Stimulated activated naive CD4-positive, alpha-beta T cell (primary cell): Measurements from ENCODE around the gene LRRC72.
"Not testable (repeated sequence)": the region's sequence is repeated elsewhere in the genome, so short reads cannot be mapped to it uniquely, and the experiment has no call there.

Source experiments
- DNase-seq, 6 experiments: peaks; one replicate each; lab custom pipeline; 2025; lab: John Stamatoyannopoulos, UW

LRRC72 gene

DNA sequence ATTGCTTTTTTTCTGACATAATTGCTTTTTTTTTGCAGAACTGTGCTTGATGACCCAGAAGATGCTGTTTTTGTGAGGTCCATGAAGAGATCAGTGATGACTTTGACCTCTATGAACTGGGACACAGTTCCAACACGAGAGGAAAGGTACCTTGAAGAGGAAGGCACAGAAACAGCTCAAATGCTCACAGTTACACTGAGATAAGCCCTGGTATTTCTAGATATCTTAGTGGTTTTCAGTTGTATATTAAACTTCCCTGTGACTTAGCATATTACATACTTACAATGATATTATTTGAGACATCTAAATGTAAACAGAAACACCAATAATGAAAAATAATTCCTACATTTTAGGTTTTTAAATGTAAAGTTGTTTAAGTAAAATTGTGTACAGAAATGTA is 54.7 kb downstream of the LRRC72 start:
- DNase-seq, result no peak

DNA sequence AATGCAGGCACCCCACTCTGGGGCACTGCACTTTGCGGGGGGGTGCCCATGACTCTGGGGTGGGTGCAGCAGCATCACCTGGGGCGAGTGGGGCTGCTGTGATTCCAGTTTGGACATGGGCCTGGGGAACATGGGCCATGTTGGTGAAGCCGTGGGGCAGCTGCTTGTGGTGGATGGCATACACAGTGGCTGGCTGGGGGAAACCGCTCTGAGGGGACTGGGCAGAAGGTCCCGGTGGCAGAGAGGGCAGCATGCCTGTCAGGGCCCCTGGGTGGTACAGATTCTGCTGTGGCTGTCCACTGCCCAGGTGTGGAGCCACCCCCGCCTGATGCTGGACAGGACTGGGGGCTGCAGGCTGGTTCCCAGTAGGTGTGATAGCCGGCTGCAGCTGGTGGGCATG is 57.2 kb downstream of the LRRC72 start:
- DNase-seq, result no peak

DNA sequence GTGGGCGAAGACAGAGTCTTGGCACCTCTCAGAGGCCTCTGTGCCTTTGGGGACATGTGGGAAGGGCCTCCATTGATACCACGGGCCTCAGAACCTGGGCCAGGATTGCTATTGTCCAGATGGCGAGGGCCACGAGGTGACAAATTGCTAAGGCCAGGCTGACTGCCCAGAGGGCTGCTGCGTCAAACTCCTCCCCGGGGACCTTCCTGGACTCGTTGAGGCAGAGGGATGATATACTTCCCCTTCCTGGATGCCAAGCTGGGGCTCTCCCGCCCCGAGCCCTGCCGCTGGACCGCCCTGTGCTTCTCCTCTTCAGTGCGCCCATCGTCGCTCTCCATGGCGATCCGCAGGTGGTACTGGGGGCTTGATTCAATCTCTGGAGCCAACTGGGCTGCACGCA is 58.9 kb downstream of the LRRC72 start:
- DNase-seq, result no peak

DNA sequence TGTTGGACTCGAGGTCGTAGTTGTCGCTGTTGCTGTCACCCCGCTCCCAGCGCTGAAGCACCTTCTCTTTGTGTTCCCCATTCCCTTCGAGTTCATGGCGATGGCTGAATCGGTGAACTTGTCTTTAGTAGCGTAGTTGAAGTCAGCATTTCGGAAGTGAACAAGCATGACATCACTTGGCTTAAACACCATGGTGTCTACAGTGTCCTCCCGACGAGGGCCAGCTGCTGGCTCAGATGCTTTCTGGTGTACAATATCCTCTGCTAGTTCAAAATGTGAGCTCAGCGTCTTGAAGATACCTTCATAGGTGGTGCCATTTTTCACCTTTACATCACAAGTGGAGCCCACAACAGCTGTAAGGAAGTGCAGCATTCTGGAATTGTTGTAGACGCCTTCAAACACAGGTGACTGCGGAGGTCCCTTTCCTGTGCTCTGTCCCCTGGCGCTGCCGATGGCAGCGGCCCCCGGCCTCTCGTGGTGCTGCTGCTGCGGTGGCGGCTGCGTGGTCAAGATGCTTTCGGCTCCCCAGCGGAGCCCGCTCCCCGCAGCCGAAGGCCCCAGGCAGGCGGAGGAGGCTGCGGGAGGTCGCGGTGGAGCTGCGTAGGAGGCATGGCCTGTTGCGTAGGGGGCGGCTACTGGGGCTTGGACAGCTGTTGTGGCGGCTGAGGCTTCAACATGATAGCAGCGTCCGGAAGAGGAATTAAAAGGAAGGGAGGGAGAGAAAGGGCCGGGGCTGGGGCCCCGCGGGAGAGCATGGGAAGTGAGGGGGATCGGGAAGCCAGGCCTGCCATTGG is 59.7 kb downstream of the LRRC72 start:
- DNase-seq, result no peak

DNA sequence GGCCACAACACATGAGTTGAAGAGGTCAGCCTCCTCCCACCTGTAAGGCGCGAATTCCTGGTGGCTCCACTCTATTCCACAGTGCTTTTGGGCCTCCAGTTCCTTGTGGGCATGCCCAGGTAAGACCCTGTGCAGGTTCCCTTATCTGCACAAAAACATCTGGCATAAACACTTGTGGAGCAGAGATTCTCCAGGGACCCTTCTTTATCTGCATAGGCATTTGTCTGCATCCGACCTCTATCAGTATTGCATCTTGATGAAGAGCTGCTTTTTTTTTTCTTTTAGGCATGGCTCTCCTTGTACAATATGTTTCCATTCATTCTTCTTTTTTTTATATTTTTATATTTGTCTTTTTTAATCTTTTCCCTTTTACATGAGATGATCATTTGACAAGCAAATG is 60.5 kb downstream of the LRRC72 start:
- DNase-seq, result no peak

DNA sequence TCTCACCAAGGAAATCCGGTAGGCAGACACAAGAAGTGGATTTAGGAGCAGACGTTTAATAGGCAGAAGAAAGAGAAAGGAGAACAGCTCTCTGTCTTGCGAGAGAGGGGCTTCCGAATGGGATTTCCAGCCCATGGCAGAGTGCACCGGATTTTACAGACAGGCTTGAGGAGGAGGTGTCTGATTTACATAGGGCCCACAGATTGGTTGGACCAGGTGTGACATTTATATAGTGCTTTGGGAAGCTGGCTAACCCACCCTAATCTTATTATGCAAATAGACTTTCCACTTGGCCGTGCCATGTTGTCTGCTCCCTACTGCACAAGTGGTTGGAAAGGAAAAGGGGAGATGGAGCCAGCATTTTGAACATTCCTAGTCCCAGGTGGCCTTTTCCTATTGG is 61.2 kb downstream of the LRRC72 start:
- DNase-seq, result no peak

DNA sequence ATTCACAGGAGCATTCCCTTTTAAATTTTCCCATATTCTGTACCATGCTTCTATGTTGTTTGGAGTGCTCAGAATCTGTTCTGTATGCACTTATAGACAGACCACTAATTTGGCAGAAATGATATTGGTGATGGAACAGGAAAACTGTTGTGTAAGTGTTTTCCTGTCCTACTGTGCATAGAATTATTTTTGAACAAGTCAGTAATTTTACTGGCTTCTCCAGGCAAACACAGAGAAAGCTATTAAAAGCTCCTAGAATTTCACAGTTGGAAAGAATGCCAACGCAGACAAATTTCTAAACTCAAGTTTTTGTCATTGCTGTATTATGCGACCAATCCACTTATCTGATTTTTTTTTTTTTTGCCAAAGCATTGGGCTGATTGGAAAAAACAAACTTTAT is 63.3 kb downstream of the LRRC72 start:
- DNase-seq, result no peak

DNA sequence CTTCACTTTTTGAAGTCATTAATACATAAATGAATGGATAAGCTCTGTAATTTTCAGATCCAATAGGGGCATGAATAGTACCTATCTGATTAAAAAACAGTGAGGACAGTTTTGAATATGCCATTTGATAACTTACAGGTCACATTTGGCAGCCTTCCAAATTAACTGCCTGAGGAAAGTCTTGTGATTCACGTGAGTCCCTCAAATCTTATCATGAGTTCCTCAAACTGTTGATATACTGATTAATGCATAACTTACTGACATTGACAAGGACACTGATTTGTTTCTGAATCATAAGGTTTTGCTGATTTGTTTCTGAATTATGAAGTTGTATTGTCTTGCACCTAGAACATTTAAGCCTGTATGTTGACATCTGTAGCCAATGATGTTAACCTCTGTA is 63.8 kb downstream of the LRRC72 start:
- DNase-seq, result no peak

DNA sequence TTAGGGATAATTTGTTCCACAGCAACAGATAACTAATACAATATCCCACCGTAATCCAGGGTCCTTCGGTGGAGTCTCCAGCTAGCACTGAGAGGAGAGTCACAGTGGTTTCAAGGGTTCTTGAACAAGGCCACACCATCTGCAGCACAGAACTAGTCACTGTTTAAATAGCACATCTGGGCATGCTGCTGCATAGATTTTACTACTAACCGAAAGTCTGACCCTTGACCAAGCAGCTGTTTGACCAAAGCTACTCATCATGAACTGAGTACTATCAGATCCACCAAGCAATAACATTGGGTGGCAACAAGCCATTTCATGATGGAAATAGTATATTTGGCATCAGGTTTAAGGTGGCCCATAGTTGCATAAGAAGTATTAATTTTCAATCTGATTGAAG is 65.8 kb downstream of the LRRC72 start:
- no peak for DNase-seq

DNA sequence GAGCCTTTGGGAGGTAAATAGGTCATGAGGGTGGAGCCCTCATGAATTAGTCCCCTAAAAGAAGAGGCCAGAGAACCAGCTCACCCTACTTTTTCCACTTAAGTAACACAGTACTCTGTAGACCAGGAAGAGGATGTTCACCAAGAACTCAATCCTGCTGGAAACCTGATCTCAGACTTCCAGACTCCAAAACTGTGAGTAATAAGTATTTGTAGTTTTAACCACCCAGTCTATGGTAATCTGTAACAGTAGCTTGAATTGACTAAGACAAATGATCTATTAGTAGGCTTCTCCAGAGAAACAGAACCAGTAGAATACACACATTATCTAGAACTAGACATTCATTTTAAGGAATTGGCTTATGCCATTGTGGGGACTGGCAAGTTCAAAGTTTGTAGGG is 67.4 kb downstream of the LRRC72 start:
- DNase-seq, result no peak

DNA sequence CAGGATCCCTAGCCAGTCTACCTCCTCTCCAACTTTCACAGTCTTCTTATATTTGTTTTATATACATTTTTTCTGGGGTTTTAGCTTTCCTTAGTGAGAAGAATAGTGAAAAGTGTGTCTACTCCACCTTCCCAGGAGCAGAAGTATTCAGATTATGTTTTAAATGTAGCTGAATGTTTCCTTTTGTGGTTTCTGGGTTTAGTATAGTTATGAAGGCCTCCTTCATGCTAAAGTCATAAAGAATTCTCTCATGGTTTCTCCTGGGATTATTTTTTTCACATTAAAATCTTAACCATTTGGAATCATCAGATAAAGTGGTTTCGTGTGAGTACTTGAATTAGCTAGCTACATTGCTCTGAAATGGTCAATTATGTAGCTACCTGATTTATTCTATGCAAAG is 68.1 kb downstream of the LRRC72 start:
- DNase-seq, result no peak

DNA sequence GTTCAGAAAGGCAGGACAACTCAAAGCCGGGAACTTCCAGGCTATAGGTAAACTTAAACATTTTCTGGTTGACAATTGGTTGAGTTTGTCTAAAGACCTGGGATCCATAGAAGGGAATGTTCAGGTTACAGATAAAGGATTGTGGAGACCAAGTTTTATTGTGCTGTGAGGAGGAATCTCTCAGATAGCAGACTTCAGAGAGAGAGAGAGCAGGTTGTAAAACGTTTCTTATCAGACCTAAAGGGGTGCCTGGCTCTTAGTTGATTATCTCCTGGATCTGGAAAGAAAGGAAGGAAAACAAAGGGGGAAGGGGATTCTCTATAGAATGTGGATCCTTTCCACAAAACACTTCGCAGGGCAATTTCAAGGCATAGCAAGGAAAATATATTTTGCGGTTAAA is 69.0 kb downstream of the LRRC72 start:
- DNase-seq, result not testable (repeated sequence)

DNA sequence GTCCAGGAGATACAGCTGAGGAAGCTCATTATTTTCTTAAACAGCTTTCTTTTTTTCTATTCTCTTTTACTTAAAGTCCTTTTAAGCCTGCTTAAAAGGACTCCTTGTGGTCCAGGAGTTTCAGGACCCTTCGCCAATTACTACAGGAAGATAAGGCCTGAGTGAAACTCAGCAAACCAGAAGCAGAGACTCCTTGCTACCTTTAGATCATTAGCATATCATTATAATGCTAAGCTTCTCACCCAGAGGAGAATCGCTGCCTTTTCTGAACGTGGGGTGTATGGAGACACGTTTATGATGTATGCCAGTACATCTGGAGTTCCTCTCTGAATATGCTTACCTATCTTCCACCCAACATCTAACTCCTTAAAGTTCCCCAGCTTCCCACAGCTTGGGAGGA is 71.4 kb downstream of the LRRC72 start:
- DNase-seq, result no peak

DNA sequence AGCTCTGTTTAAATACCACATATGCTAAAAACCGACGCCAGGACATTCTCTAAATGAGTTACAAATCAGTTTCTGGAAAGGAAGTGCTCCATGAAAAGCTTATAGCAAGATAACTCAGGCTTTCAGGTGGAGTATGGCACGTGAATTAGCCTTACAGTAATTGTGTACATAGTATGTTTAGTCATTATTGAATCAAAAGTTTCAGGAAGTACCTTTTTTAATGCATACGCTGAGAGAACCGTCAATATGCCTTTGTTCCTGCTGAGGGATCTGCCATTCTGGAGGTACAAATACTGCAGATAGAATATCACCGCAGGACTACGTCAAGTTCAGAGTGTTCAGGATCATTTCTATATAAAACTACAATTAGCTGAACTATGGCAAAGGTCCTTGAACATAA is 73.2 kb downstream of the LRRC72 start:
- DNase-seq, result no peak

DNA sequence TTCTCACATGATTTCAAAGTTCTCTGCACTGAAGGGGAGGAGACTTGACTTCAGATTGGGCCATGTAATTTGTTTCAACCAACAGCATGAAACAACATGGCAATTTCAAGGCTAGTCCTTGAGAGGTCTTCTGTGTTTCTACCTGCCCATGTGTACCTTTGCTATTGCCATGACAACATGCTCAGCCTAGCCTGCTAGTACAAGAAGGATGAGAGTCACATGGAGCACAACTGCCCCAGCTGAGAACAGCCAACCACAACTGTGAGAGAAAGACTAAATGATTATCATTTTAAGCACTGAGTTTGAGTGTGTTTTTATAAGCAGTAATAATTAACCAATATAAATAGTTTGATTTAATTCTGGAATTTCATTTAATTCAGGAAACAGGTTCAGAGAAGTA is 77.0 kb downstream of the LRRC72 start:
- no peak for DNase-seq

DNA sequence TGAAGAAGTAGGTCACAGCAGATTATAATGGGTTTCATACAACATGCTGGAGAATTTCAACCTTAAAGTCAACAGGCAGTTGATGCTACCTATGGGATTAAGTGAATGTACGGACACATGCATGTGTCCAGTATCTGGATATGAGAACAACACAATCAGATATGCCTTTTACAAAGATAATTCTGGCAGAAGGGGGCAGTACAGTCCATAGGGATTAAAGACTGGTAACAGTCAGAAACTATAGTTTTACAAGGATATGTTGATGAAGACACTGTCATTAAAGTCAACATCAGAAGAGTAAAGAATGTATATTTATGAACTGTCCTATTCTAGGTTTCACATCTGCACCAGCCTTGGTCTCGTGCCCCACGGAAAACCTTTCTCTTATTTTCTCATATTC is 77.4 kb downstream of the LRRC72 start:
- DNase-seq, result no peak

DNA sequence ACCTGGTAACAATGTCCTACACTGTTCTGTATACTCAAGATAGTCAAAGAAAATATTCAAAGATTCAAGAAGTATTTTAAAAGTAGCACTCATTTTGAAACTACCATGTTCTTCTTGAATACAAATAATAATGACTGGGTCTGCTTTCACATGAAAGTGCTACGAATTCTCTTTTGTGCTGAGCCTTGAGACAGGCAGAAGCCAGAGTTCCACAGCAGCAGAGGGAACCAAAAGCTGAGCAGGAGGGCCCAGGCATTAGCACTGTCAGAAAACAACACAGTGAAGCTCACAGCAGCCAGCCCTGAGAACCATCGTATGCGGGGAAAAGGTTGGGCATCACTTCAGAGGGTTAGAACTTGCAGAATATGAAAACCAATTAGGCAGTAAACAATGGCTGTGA is 80.1 kb downstream of the LRRC72 start:
- DNase-seq, result no peak

DNA sequence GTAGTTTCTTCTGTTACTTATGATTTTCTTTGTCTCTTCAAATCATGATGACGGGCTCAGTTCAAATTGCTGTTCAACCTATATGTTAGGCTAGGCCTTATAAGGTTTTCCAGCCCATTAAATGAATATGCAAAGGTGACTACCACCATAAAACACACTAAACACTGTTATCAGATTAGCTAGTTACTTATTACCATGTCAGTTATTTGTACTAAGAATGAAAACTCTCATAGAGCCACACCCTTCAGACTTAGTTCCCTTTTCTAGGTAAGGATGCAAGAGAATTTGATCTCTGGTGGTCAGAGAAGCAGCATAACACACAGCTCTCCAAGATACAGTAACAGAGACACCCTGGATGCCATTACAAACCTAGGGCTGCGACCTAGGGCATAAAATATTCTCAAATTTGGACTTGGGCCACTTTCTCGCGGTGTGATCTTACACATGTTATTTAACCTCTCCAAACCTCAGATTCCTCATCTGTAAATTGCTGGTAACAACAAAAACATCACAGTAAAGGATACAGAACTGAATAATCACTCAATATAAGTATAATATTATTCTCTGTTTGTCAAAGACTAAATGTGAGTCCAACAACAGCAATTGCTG is 83.3 kb downstream of the LRRC72 start:
- DNase-seq, result no peak

DNA sequence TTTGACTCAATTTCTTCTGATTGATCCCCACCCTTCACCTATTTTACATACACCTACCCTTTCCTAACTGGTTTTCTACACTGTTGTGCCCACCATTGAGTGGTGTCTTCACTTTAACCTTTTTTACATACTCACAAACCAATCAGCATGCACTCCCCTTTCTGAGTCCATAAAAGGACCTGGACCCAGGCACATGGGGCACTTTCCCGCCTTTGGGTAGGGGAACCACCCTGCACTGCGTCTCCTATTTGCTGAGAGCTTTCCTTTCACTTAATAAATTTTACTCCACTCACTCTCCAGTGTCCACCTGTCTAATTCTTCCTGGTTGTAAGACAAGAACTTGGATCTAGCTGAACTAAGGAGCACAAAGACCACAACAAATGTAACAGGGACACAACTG is 85.1 kb downstream of the LRRC72 start:
- DNase-seq, result no peak

DNA sequence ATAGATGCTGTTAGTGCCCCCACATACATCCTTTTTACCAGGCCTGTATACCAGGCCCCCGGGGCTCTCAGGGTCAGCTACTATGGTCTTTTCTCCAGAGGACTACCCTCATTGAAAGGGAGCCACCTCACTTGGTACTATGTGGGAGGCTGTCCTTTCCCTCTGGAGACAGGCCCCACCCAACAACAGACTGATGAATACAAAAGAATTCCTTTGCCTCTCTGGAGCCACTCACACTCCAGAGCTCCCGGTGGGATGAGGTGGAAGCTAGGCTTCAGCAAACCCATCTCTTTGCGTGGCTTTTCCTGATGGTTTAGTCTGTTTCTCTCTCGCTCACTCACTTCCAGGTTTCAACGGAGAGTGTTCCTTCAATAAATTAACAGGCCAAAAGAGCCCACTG is 88.6 kb downstream of the LRRC72 start:
- no peak for DNase-seq

DNA sequence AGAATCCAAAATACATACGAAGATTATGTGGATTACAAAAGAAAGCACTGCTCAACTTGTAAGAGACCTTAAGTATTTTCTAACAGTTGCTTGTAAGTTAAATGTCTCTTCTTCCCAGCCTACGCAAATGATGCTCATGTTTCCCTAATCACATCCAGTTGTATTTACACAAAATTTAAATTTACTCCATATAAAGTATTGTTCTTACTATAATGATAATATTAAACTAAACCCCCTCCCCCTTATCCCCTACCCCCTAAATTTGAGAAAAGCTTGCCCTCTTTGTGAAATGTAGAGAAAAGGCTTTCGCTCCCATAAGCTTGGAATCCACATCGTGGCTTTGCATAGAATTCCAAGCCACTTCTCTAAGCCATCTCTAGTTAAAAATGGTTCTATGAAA is 89.5 kb downstream of the LRRC72 start:
- DNase-seq, result no peak

DNA sequence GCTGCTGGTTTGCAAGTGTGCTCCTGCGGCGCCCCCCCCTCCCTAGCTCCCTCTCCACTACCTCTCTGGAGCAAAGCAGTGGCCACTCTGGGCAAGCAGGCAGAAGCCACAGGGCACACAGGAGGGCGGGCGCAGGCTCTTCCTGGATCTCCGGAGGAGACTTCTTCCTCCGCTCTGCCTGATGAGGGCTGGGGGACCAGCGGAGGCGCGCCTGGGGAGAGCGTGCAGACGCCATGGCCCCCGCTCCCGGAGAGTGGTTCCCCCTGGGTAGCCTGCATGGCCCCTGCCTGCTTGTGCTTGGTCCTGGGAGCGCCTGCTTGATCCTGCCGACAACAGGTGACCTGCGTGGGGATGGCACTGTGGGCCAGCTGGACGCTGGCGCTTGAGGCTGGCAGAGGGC is 89.9 kb downstream of the LRRC72 start:
- DNase-seq, result no peak

DNA sequence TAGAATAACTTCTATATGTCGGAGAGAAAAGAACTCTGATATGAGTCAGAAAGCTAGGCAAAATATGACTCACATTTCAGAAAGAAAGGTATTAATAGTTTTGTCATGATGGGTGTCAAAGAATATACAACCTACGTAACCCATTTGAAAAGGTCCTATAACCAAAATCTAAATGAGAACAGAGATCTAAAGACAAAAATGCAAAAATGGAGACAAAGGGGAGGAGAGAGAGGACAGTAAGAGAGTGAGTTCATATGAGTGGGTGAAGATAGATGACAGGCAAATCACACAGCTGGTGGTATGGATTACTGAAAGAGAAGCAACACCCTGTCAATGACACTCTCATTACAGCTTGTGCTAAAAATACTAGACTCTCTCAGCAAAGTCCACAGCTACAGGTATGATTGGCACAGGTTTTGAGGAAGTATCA is 93.4 kb downstream of the LRRC72 start:
- no peak for DNase-seq

DNA sequence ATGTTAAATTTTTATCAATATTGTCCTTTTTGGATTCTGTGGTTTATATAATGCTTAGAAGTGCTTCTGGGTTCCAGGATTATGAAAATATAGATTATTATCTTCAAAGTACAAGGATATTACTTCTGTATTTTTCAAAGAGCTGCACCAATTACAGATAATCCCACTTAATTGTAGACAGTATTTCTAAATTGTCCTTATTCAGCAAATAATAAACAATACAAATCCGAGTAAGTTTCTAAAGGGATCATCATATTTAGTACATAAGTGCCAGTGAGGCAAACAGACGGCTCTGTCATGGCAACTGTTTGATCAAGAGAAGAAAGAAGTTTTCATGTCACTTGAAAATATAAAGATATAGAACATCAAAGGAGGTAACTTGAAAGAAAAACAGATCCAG is 99.8 kb downstream of the LRRC72 start:
- DNase-seq, result no peak
